DMS114 treated with DMSO at 0.1 percent for 48 hours (cell line): Measurements from ENCODE around the gene AQP12A.
"Not testable (repeated sequence)": the region's sequence is repeated elsewhere in the genome, so short reads cannot be mapped to it uniquely, and the experiment has no call there.

Experiments
- DNase-seq: peaks from one replicate; lab custom pipeline; 2025; ENCODE audit not compliant: unreplicated experiment; lab: John Stamatoyannopoulos, UW

Gene AQP12A

DNA sequence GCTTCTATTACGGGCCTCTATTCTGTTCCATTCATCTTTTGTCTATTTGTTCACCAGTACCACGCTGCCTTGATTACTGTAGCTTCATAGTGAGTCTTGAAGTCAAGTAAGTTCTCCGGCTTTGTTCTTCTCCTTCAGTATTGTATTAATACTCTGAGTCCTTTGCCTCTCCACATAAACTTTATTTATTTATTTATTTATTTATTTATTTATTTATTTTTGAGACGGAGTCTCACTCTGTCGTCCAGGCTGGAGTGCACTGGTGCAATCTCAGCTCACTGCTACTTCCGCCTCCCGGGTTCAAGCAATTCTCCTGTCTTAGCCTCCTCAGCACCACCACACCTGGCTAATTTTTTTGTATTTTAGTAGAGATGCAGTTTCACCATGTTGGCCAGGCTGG is 31.8 kb upstream of the AQP12A start:
- not testable (repeated sequence) for DNase-seq

DNA sequence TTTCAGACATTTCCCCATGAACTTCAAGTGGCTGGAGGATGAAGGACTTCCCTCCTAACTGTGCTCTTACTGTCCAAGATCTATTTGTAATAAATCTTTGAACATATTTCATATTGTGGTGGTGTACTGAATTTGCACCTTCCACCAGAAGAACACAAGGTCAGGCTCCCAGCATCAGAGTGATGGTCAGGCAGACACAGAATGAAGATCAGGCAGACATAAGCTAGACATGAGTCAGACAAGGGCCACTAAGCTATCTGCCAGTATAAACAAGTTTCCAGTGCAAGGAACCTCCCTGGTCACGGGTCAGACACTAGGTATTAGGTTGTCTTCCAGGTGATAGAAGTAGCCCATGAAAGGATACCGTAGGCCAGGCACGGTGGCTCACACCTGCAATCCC is 29.0 kb upstream of the AQP12A start:
- no peak for DNase-seq

DNA sequence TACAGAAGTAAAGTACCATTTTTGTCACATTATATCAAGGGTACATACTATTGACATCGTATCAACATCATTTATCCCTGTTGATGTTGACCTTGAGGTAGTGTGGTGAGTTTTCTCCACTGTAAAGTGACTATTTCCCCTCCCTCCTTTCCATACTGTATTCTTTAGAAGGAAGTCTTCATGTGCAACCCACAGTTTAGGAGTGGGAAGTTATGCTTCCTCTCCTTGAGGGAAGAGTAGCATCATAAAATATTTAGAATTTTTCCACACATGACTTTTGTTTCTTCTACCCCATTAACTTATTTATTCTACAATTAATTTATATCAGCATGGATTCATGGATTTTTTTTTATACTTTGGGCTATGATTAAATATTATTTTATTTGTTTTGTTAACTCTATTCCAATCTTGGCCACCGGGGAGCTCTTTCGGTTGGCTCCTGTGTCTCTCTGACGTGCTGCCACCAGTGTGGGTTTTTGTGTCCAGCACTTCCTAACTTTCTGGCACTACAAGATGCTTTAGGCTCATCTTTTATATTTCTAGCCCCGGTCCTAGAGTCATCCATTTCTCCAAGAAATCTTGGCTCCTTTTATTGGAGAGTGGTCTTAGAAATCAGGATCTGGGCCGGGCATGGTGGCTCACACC is 28.0 kb upstream of the AQP12A start:
- DNase-seq = no peak

DNA sequence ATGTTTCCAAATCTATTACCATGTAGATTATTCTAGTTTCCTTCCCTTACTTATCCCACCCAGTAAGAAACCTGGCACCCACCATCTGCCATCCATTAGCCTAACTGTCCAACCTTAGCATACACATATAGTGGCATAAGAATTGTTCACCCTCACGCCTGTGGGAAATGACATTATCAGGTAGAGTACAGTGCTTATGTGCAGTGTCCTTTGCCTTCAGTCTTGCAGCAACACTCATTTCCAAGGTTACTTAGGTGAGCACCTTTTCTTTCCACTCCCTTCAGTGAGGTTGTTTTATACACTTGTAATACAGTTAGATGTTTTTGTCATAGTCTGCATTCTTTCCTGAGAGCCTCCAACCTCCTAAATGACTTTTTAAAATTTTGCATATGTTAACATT is 27.0 kb upstream of the AQP12A start:
- DNase-seq = no peak

DNA sequence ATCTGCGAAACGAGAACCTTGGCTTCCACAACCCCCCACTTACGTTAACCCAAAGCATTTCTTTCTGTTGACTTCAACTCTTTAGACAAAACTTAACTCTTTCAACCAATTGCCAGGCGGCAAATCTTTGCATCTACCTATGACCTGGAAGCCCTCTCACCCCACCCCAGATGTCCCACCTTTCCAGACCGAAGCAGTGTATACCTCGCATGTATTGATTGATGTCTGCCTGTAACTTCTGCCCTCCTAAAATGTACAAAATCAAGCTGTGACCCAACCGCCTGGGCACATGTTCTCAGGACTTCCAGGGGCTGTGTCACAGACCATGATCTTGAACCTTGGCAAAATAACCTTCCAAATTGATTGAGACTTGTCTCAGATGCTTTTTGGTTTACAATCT is 21.3 kb upstream of the AQP12A start:
- no peak for DNase-seq

DNA sequence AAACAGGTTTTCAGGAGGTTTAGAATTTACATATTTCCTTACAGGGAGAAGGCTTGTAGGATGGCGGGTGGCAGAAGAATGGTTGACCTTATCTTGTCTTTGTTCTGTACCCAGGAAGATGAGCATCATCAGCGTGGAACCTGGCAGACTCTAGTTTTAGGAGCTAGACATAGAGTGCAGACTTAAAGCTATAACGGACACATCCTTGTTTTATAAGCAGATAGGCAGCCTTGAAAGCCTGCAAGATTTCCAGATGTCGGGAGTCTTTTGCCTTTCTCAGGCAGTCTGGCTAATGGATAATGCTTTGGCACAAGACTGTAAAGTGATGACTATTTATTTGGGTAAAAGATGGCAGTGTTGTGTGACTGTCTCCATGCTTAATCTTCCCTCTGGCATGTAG is 20.7 kb upstream of the AQP12A start:
- no peak for DNase-seq

DNA sequence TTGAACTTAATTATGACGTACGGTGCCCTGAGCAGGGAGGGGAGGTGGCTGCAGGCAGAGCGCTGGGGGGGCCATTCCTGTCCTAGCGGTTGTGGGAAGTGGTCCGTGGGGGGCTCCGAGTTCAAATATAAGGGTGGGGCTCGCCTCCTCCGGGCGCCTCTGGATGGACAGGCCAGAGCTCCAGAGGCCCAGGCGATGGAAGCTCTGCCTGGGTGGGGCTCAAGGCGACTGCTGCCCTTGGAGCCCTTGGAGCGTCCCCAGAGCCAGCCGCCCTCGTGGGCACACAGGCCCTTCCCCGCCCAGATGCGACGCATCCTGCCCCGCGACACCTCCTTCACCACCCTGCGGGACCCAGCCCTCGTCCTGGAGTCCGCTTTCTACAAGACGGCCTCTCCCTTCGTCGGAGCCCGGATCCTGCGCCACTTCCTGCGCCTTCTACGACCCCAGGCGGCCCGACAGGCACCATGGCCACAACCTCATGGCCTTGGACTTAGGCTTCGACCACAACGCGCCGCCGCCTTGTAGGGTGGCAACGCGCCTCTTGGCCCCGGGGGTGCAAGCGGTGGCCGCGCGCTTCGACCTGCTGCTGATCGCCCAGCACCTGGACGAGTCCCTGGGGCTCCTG is 19.5 kb upstream of the AQP12A start:
- DNase-seq = no peak

DNA sequence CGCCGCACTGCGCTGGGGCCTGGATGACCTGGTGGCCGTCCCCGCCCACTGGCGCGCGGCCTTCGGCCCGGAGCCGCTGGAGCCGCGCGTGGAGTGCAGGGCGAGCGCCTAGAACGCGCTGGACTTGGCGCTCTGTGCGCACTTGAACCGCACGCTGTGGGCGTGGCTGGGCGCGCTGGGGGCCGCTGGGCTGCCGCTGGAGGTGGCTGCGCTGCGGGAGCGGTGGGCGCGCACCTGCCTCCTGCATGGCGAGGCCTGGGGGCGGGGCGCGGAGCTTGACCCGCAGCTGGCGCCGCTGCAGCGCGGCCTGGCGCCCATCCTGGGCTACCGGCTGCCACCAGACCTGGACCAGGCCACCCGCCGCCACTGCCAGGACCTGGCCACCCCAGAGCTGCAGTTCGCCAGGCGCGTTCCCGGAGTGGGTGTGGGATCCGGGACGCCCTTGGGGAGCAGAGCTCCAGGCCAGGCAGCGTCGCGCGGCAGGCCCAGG is 18.9 kb upstream of the AQP12A start:
- no peak for DNase-seq

DNA sequence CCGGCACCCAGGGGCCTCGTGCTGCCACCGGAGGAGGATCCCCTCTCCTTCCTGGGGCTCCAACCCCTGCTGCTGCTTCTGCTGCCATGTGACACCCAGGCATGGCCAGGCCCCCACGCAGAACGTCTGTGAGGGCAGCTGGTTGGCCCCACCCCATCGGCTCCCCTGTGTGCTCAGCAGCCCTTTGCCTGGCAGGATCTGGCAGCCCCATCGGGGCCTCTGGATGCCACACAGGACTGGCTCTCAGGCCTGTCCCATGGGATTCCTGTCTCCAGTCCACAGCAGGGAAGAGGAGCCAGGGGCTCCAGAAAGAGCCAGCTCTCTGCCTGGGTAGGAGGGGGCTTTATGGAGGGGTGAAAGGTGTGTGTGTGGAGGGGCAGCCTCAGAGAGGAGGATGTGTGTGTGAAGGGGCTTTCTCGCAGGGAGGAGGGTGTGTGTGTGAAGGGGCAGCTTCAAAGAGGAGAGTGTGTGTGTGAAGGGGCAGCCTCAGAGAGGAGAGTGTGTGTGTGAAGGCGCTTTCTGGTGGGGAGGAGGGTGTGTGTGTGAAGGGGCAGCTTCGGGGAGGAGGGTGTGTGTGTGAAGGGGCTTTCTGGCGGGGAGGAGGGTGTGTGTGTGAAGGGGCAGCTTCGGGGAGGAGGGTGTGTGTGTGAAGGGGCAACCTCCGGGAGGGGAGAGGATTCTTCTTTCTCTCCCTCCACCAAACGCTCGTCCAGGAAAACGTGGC is 17.0 kb upstream of the AQP12A start:
- not testable (repeated sequence) for DNase-seq

DNA sequence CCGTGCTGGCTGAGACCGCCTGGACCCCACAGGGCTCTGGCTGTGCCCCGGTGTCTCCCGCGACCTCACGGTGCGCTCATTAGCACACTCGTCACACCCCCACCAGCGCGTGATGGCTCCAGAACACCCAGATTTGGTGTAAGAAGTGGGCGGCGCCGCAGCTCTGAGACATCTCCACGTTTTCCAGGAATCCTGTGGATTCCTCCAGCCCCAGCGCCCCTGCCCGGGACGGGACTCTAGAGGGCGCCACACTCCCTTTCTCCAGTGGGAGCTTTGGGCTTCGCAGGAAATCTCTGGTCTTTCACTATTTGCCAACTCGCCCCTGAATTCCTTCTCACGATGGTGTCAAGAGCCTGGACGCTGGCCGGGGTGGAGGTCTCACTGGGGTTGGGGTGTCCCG is 16.3 kb upstream of the AQP12A start:
- not testable (repeated sequence) for DNase-seq

DNA sequence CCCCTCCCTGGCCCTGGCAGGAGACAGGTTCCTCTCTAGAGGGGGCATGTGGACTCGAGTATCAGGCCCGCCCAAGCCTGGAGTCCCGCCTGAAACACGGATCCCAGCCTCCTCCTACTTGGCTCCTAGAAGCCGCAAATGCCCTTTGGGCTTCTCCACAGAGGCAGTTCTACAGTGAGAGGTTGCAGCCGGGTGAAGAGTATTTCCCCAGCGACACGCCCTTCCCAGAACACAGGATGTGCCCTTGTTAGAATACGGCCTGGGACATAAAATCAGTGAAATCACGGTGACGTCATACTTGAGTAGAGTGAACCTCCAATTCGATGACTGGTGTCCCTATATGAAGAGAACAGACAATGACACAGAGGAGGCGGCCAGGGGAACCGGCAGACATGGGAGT is 13.6 kb upstream of the AQP12A start:
- DNase-seq = not testable (repeated sequence)

DNA sequence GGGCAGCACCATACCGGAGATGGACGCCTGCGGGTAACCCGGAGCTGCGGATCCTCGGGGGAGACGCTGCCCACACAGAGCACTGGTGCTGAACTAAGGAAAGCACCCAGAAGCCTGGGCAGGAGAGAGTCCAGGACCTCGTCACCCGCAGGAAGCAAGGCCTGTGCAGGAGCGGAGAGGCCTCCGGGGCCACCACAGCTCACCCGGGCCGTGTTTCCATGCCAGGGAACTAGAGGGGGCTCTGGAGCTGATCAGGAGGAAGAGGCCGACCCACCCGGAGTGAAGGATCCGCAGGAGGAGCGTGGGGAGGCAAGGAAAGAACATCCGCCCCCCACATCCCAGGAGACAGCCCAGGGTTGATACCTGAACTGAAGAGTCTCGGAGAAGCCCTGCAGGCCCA is 12.8 kb upstream of the AQP12A start:
- DNase-seq = not testable (repeated sequence)

DNA sequence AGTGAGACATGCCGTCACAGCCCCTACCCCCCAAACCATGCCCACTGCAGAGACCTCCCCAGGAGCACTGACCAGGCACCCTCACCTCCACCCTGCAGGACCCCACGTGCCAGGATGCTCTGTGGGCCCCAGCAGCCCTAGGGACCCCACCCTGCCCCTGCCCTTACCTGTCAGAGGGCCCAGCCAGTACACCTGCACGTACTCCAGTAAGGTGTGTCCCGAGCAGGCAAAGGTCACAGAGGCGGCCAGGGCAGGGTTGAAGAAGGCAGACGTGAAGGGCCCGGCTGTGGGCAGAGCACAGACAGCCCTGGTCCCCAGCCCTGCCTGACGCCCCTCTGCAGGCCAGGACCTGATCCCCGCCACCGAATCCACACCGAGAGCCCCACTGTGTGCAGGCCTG is 11.5 kb upstream of the AQP12A start:
- DNase-seq = not testable (repeated sequence)

DNA sequence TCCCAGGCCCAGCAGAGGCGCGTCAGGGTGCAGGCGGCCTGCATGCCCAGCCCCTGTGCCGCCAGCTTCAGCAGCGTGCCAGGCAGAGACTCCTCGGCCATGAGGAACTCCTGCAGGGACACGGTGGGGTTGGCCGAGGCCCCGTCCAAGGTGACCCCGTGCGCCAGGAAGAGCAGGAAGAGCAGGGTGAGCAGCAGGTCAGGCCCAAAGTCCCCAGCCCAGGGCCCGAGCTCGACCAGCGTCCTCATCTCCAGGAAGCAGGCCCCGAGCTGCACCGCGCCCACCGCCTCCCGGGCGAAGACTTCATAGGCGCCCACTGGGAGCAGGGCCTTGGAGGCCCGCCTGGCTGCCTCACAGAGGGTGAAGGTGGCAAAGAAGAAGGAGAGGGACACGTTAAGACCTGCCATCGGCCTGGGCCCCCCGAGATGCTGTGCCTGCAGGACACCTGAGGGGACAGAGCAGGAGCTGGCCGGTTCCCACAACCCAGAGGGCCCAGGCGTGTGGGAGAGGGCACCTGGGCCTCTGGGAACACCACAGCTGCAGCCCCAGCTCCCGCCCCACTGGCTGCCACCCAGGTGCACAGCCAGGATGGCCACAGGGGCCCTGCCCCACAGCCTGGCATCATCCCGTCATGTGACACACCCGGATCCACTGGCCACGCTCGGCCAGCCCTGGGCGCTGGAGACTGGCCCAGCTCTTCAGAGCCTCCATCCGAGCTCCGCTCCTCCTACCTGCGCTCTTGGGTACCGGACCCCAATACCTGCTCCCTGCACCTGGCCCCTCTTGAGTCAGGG is 9.0 kb upstream of the AQP12A start, which contains the start of gene AQP12B:
TSS of gene AQP12B (minus strand) at position 455 of the 794 bp plus-strand sequence. CDS start at position 407, 48 bp downstream.
- not testable (repeated sequence) for DNase-seq

DNA sequence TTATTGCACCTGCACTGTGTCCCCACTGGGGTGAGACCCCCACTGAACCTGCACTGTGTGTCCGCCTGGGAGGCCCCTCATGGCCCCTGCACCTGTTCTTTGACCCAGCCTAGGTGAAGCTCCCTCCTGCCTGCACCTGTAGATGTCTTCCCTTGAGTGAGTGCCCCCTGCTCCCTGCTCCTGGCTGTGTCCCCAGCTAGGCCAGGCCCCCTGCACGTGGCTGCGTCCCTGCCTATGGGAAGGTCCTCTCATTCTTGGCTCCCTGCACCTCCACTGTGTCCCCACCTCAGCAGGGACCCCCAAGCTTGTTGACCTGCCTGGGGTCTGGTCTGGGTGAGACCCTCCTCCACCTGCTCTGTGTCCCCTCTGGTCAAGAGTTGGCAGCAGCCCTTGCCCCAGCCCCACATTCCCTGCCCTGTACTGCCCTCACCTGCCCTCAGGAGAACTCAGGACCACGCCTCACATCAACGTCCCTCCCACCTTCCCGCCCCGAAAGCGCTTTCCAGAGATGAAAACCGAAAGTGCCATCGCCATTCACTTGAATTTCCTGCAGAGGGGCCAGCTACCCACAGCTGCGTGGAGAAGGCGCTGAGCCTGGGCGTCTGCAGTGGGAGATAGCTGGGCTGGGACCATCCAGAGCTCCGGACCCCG is 8.2 kb upstream of the AQP12A start:
- DNase-seq = not testable (repeated sequence)

DNA sequence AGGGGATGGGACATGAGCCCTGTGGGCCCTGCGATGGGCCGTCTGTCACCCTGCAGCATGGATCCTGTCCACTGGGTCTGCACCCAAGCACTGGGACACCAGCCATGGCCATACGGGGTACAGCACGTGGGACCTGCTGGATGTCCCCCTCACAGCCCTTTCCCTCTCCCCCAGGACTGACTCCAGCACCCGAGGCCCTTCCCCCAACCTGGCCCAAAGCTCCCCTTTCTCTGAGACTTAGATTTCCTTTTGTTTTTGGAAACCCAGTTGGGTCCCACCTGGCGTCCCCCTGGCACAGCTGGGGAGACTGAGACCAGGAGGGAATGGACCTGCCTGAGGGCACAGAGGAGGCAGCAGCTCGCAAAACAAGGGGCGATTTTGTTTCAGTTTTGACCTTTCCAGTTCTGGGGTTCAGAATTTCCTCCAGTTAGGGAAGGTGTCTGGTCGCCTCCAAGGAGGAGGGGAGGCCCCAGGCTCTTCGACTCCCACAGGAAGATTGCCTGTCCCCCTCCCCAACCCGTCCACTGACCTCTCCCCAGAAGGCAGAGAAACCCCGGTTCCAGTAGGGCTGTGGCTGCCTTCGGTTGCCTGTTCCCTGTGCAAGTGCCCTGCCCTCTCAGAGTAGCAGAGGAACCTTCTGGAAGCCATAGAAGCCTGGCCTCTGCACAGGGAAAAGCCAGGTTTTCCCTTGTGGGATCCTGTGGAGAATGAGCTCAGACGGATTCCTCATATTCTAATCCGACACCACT is 7.5 kb upstream of the AQP12A start:
- DNase-seq = not testable (repeated sequence)

DNA sequence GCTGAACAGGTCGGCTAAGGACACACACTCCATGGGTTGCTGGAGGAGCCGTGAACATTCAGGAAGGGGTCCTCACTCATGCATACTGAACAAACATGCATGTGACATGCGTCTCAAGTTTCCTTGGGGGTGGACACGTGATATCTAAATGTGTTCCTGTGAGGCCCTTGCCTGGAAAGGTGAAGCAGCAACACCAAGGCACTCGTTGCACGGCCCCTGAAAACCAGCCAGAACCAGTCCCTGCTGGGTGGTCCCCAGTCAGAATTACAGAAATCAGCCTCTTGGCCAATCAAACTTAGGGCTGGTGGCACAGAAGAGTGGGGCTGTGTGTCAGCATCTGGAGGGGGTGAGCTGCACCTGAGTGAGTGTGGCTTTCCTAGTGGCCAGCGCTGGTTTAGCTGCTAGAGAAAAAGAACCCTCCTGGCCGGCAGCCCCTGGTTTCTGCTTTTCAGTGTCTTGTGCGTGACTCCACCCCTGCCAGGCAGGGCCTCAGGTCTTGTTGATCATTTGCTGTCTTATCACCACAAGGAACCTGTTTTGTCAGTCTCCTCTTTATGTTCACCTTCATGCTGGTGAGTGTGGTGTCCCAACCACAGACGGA is 5.8 kb upstream of the AQP12A start:
- no peak for DNase-seq

DNA sequence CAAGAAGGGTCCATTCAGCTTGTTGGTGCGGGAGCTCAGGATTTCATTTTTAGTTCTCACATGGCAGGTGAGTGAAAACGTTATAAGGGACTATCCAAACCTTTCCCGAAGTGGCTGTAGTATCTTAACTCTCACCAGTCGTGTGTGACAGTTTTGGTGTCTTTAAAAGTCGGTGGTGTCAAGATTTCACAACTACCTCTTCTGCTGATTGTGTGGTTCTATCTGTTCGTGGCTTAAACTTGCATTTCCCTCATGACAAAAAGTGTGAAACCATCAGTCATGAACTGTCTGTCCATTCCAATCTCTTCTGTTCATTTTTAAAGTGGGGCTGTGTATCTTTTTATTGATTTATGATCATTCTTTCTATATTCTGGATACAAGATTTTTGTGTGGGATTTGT is 5.2 kb upstream of the AQP12A start:
- DNase-seq = no peak

DNA sequence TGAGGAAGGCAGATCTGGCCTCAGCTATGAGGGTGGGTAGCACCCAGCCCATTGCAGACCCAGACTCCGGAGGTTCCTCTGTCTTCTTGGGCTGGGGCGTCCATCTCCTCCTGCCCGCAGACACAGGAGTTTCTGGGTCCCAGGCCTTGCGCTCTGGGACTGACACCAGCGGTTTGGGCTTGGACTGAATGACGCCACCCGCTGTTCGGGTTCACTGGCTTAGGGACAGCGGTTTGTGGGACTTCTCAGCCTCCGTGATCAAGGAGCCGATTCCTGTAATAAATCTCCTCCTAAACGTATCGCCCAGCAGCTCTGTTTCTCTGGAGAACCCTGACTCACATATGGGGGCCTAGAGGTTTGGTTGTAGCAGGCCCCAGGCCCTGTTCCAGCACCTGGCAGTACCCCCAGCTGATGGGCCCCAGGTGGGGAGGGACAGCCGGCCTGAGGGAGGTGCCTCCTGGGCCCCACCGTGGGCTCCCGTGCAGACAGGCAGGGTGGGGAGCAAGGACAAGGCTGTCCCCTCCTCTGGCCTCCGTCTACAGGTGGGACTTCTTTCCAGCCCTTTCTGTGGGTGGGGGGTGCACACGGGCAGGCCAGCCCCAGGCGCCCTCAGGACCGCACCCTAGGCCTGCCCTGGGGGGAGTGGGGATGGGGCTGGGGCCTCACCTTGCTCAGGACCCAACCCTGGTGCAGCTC is 4.5 kb upstream of the AQP12A start:
- DNase-seq = no peak
